ENCODE data around the gene BDNF. TPM values are rescaled to one million over a fixed set of nuclear protein-coding genes. Genes with fewer than 3 reads are reported as not detected.

Gene BDNF
- total and polyA plus RNA-seq, 2 experiments from 2014 or later: 4.9 to 9.0 TPM

- no peaks in the 10 kb centered on the region for H4K20me1 ChIP-seq (ENCODE audit: insufficient read depth, poor library complexity, severe bottlenecking)
- no peaks in the 10 kb centered on the region for H3K79me2 ChIP-seq
- no peaks in the 10 kb centered on the region for H3K9me2 ChIP-seq (replicated peaks; ENCODE audit: insufficient read depth)
- no peaks in the 10 kb centered on the region for H3K36me3 ChIP-seq (replicated peaks; ENCODE audit: insufficient read depth, low read depth)
- no peak overlapping the region for H3K27ac ChIP-seq
- TF ChIP-seq EZH2 (IDR thresholded peaks at IDR 0.05; ENCODE audit: borderline replicate concordance): no peak
- TF ChIP-seq EZH2phosphoT487 (IDR thresholded peaks at IDR 0.05; ENCODE audit: low read depth, severe bottlenecking, unreplicated experiment): no peak
- no peak overlapping the region for H2AFZ ChIP-seq
- no peak overlapping the region for H3K4me3 ChIP-seq
- DNase-seq (ENCODE audit: low spot score): no peak
- 65% methylated on average over 1 of the region's 1 CpG for WGBS (ENCODE audit: low lambda C conversion rate, missing lambda C conversion rate)
- H3K4me1 ChIP-seq (ENCODE audit: insufficient read depth): no peaks in the 10 kb centered on the region
- H3K4me2 ChIP-seq: no peak overlapping the region
- H3K27me3 ChIP-seq: no peaks in the 10 kb centered on the region
- H3K9me3 ChIP-seq (ENCODE audit: low read depth): no peaks in the 10 kb centered on the region
Observed at GRCh38 chr11:27681664-27682063, 18.6 kb downstream of the BDNF start.

GRCh38 chr11:27679136-27680015 is 20.9 kb downstream of the BDNF start:
- Histone ChIP-seq H4K20me1 (ENCODE audit: insufficient read depth, poor library complexity, severe bottlenecking) (no peaks in the 10 kb centered on the region), H3K79me2 (no peaks in the 10 kb centered on the region), H3K4me1 (ENCODE audit: insufficient read depth) (no peaks in the 10 kb centered on the region), H3K9me3 (ENCODE audit: low read depth) (no peaks in the 10 kb centered on the region), H3K27ac (no peak overlapping the region), H2AFZ (no peak overlapping the region), H3K36me3 (replicated peaks; ENCODE audit: insufficient read depth, low read depth) (no peaks in the 10 kb centered on the region), H3K27me3 (no peaks in the 10 kb centered on the region), H3K9me2 (replicated peaks; ENCODE audit: insufficient read depth) (no peaks in the 10 kb centered on the region), H3K4me2 (no peak overlapping the region), H3K4me3 (no peak overlapping the region)
- DNase-seq (ENCODE audit: low spot score): no peak
- TF ChIP-seq EZH2phosphoT487 (IDR thresholded peaks at IDR 0.05; ENCODE audit: low read depth, severe bottlenecking, unreplicated experiment) (no peak), CTCF (IDR thresholded peaks at IDR 0.05; ENCODE audit: poor library complexity) (no peak)
- 85% methylated on average over 5 of the region's 5 CpGs for WGBS (ENCODE audit: low lambda C conversion rate, missing lambda C conversion rate)

- no peaks in the 10 kb centered on the region for H3K9me2 ChIP-seq (replicated peaks; ENCODE audit: insufficient read depth)
- WGBS (ENCODE audit: low lambda C conversion rate, missing lambda C conversion rate): 73% methylated on average over 4 of the region's 4 CpGs
- H3K79me2 ChIP-seq: peaks cover 3% of the 10 kb centered on the region
- no peaks in the 10 kb centered on the region for H3K9me3 ChIP-seq (ENCODE audit: low read depth)
- H3K4me2 ChIP-seq: no peak overlapping the region
- H2AFZ ChIP-seq: no peak overlapping the region
- H4K20me1 ChIP-seq (ENCODE audit: insufficient read depth, poor library complexity, severe bottlenecking): no peaks in the 10 kb centered on the region
- H3K27ac ChIP-seq: no peak overlapping the region
- H3K4me3 ChIP-seq: no peak overlapping the region
- DNase-seq (ENCODE audit: low spot score): no peak
- no peaks in the 10 kb centered on the region for H3K4me1 ChIP-seq (ENCODE audit: insufficient read depth)
- H3K36me3 ChIP-seq (replicated peaks; ENCODE audit: insufficient read depth, low read depth): no peaks in the 10 kb centered on the region
- no peaks in the 10 kb centered on the region for H3K27me3 ChIP-seq
- TF ChIP-seq EZH2phosphoT487 (IDR thresholded peaks at IDR 0.05; ENCODE audit: low read depth, severe bottlenecking, unreplicated experiment): no peak
- no peak for TF ChIP-seq EZH2 (IDR thresholded peaks at IDR 0.05; ENCODE audit: borderline replicate concordance)
- TF ChIP-seq CTCF (IDR thresholded peaks at IDR 0.05; ENCODE audit: poor library complexity): no peak
Observed at GRCh38 chr11:27678242-27678641, 22.0 kb downstream of the BDNF start.

- Histone ChIP-seq H3K36me3 (replicated peaks; ENCODE audit: insufficient read depth, low read depth) (no peaks in the 10 kb centered on the region), H4K20me1 (ENCODE audit: insufficient read depth, poor library complexity, severe bottlenecking) (no peaks in the 10 kb centered on the region), H3K79me2 (peaks cover 3% of the 10 kb centered on the region), H3K4me1 (ENCODE audit: insufficient read depth) (no peaks in the 10 kb centered on the region), H2AFZ (no peak overlapping the region), H3K4me3 (no peak overlapping the region), H3K27ac (no peak overlapping the region), H3K9me3 (ENCODE audit: low read depth) (no peaks in the 10 kb centered on the region), H3K27me3 (no peaks in the 10 kb centered on the region), H3K9me2 (replicated peaks; ENCODE audit: insufficient read depth) (no peaks in the 10 kb centered on the region), H3K4me2 (no peak overlapping the region)
- TF ChIP-seq EZH2 (IDR thresholded peaks at IDR 0.05; ENCODE audit: borderline replicate concordance): no peak
- no peak for TF ChIP-seq EZH2phosphoT487 (IDR thresholded peaks at IDR 0.05; ENCODE audit: low read depth, severe bottlenecking, unreplicated experiment)
- TF ChIP-seq CTCF (IDR thresholded peaks at IDR 0.05; ENCODE audit: poor library complexity): no peak
- DNase-seq (ENCODE audit: low spot score): no peak
- 92% methylated on average over 4 of the region's 4 CpGs for WGBS (ENCODE audit: low lambda C conversion rate, missing lambda C conversion rate)
Observed at GRCh38 chr11:27677108-27677507, 23.1 kb downstream of the BDNF start.

Data from hepatocyte (in vitro differentiated cells).